T-helper 22 cell (primary cell): ENCODE measurements around the gene OR5L2.
"Not testable (repeated sequence)": the region's sequence is repeated elsewhere in the genome, so short reads cannot be mapped to it uniquely, and the experiment has no call there.

Experiments
- DNase-seq: peaks from one replicate; pipeline ENCODE4 v3.0.0-alpha.2; 2020; ENCODE audit warnings: low read depth

OR5L2 gene

GRCh38 chr11:55826919-55827318, at the start of gene OR5L2:
Gene OR5L2, plus strand, starts transcription at chr11:55827219. Its CDS starts 0 bp downstream, at chr11:55827219.
- no peak for DNase-seq

GRCh38 chr11:55791606-55792005, 35.4 kb upstream of the OR5L2 start:
- DNase-seq: no peak

GRCh38 chr11:55793321-55793720, 33.7 kb upstream of the OR5L2 start:
- no peak for DNase-seq

- DNase-seq: no peak
Measured at GRCh38 chr11:55795256-55795655, 31.8 kb upstream of the OR5L2 start, which contains the start of gene OR5D14. Gene OR5D14, plus strand, starts transcription at chr11:55795556. Its CDS starts 0 bp downstream, at chr11:55795556.

GRCh38 chr11:55806248-55806647, 20.8 kb upstream of the OR5L2 start:
- DNase-seq: no peak

GRCh38 chr11:55811067-55811466, 16.0 kb upstream of the OR5L2 start, which contains the start of gene OR5L1:
Gene OR5L1, plus strand, starts transcription at chr11:55811367. Its CDS starts 100 bp downstream, at chr11:55811467.
- no peak for DNase-seq

- DNase-seq: no peak
Measured at GRCh38 chr11:55819330-55819729, 7.7 kb upstream of the OR5L2 start, which contains the start of gene OR5D18. Gene OR5D18, plus strand, starts transcription at chr11:55819630. Its CDS starts 0 bp downstream, at chr11:55819630.

GRCh38 chr11:55838452-55838851, 11.4 kb downstream of the OR5L2 start, which contains the start of gene OR5D16:
Gene OR5D16, plus strand, starts transcription at chr11:55838752. Its CDS starts 0 bp downstream, at chr11:55838752.
- no peak for DNase-seq

GRCh38 chr11:55847453-55847852, 20.4 kb downstream of the OR5L2 start:
- no peak for DNase-seq

GRCh38 chr11:55849037-55849436, 22.0 kb downstream of the OR5L2 start:
- no peak for DNase-seq

GRCh38 chr11:55852141-55852540, 25.1 kb downstream of the OR5L2 start:
- no peak for DNase-seq

GRCh38 chr11:55854704-55855103, 27.7 kb downstream of the OR5L2 start:
- no peak for DNase-seq

- DNase-seq: not testable (repeated sequence)
Measured at GRCh38 chr11:55867354-55867753, 40.3 kb downstream of the OR5L2 start.

GRCh38 chr11:55872731-55873130, 45.7 kb downstream of the OR5L2 start:
- DNase-seq: not testable (repeated sequence)

- DNase-seq: not testable (repeated sequence)
Measured at GRCh38 chr11:55873146-55873545, 46.1 kb downstream of the OR5L2 start.
